Adrenal gland (tissue), 12 donors: ENCODE data around the gene TNS3. TPM values are rescaled to one million over a fixed set of nuclear protein-coding genes. Genes with fewer than 3 reads are reported as not detected.

ENCODE experiments used
- DNase-seq, 7 donors: peaks; one replicate each; pipeline ENCODE4 v3.0.0-alpha.2; 2019 to 2020
- H3K27ac ChIP-seq, 5 donors: fragments of 200-600 bp; sonication (generic) in 4 of 5; 1 replicate in 3 of 5; 2 replicates in 2 of 5; pipeline versions ENCODE4 v1.5.1 to v1.8.0; 2016 to 2020; ENCODE audit warnings: mild to moderate bottlenecking in 1 of 5
- H3K27me3 ChIP-seq: fragments of 200-600 bp; 2 replicates; pipeline ENCODE4 v1.8.0; 2021
- H3K36me3 ChIP-seq, 2 donors: fragments of 200-600 bp; replicated peaks in 1 of 2; 1 replicate in 1 of 2; 2 replicates in 1 of 2; pipeline versions ENCODE4 v1.5.1 to v1.8.0; 2018 to 2022
- H3K4me1 ChIP-seq, 2 donors: fragments of 200-600 bp; replicated peaks in 1 of 2; 1 replicate in 1 of 2; 2 replicates in 1 of 2; pipeline versions ENCODE4 v1.5.1 to v1.8.0; 2018 to 2021
- H3K4me3 ChIP-seq, 4 donors: fragments of 200-600 bp; sonication (generic) in 3 of 4; one replicate each; pipeline ENCODE4 v1.5.1; 2016 to 2018
- H3K9me3 ChIP-seq, 3 donors: fragments of 200-600 bp; sonication (generic) in 1 of 3; replicated peaks in 1 of 3; 1 replicate in 2 of 3; 2 replicates in 1 of 3; pipeline versions ENCODE4 v1.5.1 to v1.8.0; 2016 to 2021
- POLR2A ChIP-seq, 2 donors: fragments of 450-650 bp; IDR thresholded peaks; one replicate each; pipeline ENCODE4 v1.6.1; 2017; ENCODE audit warnings: antibody characterized with exemption in 2 of 2, mild to moderate bottlenecking in 2 of 2, moderate library complexity in 1 of 2
- WGBS, 4 donors: extraction: QIAGEN DNeasy Blood & Tissue Kit in 2 of 4; methylation state at CpG; one replicate each; pipeline versions ENCODE4 v1.1.5 to v1.1.7; 2013 to 2017; 5-methylcytosine and 5-hydroxymethylcytosine counted together
- intact Hi-C, 2 donors: fragments of 100-400 bp; cut with DNase I; formaldehyde crosslinking; loops; one replicate each; pipeline versions ENCODE4 v1.14.1 to v1.15.0; 2022 to 2023
- polyA plus RNA-seq, 3 donors: library from polyadenylated mRNA; stranded (reverse); fragments of 200-250 nt in 2 of 3; fragments of 350-450 nt in 1 of 3; fragmentation: Illumina TruSeq in 1 of 3; extraction: RNeasy Lipid Tissue Mini Kit (QIAGEN cat#74804) in 1 of 3; gene quantifications; one replicate each; pipeline ENCODE4 v1.2.3, GENCODE V29; 2013 to 2014
- total RNA-seq, 9 donors: library from RNA; depleted of rRNA in 4 of 9; stranded (reverse); fragments of >200 nt in 4 of 9; fragments of 120-200 nt in 1 of 9; fragmentation: NEBNext Ultra II Directional in 1 of 9; extraction: Animal tissue kit (Norgen Biotek cat#: 25700) in 1 of 9; gene quantifications; one replicate each; pipeline versions ENCODE4 v1.1.0 to v1.2.4, GENCODE V29; 2013 to 2023
- TF ChIP-seq, protein P1 (sequence below), 6 experiments: fragments of 450-650 bp in 4 of 6; fragments of 200-600 bp in 2 of 6; sonication (generic) in 1 of 6; IDR thresholded peaks; 1 replicate in 5 of 6; 2 replicates in 1 of 6; pipeline versions ENCODE4 v1.5.1 to v1.8.0; 2016 to 2021; ENCODE audit warnings: antibody characterized with exemption in 6 of 6, mild to moderate bottlenecking in 2 of 6, moderate library complexity in 1 of 6
- donor health status: healthy with polysubstance abuse.
- donor health status: Bipolar disorder and iron deficiency.
- donor health status: DM: yes; HTN: yes; CAD: no.
- donor health status: DM: no; HTN: no; CAD: no.
- donor health status: DM: no; HTN: no; CAD: no.
- donor health status: DM: yes; HTN: yes; CAD: no.

The TNS3 gene
- total and polyA plus RNA-seq, 12 donors: 21.0 to 188 (median 99.8) TPM

DNA sequence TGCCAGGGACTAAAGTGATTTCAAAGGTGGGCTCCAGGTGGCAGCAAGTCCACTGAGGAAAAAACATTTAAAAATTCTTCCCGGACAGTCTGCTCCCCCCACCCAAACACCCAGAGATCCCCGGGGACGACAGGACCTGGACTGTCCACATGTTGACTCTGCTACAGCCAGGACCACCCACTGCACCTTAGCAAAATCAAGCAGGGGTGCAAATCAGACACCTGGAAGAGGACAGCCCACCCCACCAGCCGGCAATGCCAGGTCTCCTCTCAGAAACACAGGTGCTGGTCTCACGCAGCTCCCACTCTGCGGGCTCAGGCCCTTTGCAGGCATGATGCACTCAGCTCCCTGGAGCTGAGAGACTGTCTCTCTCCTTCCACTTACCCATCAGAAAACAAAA is 251.9 kb downstream of the TNS3 start:
- intact Hi-C loops: no loop called here
- H3K4me1 ChIP-seq: peaks cover 11 to 30% of the 10 kb centered on the region in 2 donors
- H3K27me3 ChIP-seq: no peaks in the 10 kb centered on the region
- peaks cover 0 to 23% of the 10 kb centered on the region in 2 donors for H3K36me3 ChIP-seq
- no peak overlapping the region for H3K4me3 ChIP-seq
- no peak for TF ChIP-seq POLR2A (IDR thresholded peaks at IDR 0.05)
- TF ChIP-seq, protein P1, sequence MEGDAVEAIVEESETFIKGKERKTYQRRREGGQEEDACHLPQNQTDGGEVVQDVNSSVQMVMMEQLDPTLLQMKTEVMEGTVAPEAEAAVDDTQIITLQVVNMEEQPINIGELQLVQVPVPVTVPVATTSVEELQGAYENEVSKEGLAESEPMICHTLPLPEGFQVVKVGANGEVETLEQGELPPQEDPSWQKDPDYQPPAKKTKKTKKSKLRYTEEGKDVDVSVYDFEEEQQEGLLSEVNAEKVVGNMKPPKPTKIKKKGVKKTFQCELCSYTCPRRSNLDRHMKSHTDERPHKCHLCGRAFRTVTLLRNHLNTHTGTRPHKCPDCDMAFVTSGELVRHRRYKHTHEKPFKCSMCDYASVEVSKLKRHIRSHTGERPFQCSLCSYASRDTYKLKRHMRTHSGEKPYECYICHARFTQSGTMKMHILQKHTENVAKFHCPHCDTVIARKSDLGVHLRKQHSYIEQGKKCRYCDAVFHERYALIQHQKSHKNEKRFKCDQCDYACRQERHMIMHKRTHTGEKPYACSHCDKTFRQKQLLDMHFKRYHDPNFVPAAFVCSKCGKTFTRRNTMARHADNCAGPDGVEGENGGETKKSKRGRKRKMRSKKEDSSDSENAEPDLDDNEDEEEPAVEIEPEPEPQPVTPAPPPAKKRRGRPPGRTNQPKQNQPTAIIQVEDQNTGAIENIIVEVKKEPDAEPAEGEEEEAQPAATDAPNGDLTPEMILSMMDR (IDR thresholded peaks at IDR 0.05): no peak
- H3K9me3 ChIP-seq: no peaks in the 10 kb centered on the region
- 61 to 86% (median 76%) methylated on average over 5 to 6 of the region's 6 CpGs for WGBS, 4 donors
- peak overlapping the region in 3 of 5 donors; percentile 11 to 92 (median 78) for H3K27ac ChIP-seq
- DNase-seq: peak in 1 of 7 donors; percentile 16

DNA sequence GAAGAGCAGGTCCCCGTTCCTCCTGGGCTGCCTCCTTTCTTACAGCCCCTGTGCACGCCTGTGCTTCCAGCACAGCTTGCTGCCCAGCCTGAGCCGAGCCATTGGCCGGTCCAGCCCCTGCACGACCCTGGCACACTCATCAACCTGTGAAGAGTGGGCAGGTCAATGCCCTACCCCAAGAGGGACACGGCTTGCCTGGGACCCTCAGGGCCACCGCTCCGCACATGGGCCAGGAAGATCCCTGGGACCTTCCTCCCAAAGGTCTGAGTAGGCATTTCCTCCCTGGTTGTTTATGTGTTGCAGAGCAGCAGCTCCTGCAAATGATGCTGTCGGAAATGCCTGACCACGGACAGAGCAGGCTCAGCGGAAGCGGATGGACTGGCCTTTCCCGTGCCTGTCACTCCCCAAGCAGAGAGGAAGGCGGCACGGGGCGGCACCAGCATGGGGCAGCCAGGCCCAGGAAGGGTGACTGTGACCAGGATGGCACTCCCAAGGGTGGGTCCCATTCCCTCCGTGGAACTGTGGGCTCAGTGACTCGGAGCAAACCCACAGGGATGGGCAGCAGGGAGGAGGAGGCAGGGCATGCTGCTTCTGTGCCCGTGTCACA is 252.5 kb downstream of the TNS3 start:
- Histone ChIP-seq H3K27me3 (no peaks in the 10 kb centered on the region), H3K27ac (peak overlapping the region in 3 of 5 donors; percentile 75 to 92 (median 78)), H3K9me3 (no peaks in the 10 kb centered on the region), H3K36me3 (peaks cover 0 to 20% of the 10 kb centered on the region in 2 donors), H3K4me1 (peaks cover 11 to 30% of the 10 kb centered on the region in 2 donors), H3K4me3 (no peak overlapping the region)
- no peak for TF ChIP-seq POLR2A (IDR thresholded peaks at IDR 0.05)
- TF ChIP-seq, protein P1 (IDR thresholded peaks at IDR 0.05): no peak
- intact Hi-C loops: no loop called here
- peak in 5 of 7 donors; percentile 27 to 76 (median 54) for DNase-seq
- 62 to 80% (median 67%) methylated on average over 3 to 19 of the region's 19 CpGs for WGBS, 4 donors

DNA sequence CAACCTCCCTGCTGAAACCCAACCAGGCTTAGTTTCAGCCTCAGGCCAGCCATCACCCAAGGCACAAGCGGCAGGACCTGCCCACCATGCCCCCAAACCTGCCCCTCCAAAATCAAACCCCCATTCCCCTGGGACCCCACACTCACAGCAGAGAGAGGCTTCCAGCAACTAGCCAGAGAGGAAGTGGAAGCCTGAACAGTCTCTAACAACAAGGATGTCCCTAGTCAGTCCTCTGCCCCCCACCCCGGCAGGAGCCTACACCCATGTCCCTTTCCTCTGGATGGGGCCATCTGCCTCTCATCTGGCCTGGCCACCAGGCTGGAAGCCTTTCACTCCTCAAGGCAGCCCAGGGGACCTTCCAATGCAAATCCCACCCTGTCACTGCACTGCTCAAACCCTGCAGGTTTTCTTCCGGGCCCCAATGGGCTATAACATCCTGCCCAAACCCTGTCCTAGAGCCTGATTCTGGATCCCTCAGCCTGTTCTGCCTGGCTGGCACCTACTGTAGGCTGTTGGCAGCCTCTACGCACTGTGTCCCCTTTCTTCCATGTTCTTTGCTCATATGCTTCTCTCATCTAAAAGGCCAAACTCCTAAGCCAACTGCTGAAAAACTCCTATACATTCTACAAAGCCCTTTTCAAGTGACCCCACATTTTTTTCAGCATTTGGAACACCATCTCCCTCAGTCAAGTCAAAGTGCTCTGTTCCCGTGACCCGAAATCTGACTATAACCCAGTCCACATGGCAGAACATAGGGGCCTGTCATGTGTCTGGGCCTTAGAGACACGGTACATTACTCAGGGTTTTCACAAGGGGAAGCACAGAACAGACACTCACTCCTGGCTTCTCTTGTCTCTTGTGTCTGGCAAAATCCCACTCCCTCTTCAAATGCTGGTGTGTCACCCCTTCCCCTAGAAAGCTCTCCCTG is 253.3 kb downstream of the TNS3 start:
- no peak for DNase-seq
- intact Hi-C loops: no loop called here
- Histone ChIP-seq H3K4me1 (peaks cover 11 to 30% of the 10 kb centered on the region in 2 donors), H3K36me3 (peaks cover 0 to 20% of the 10 kb centered on the region in 2 donors), H3K27me3 (no peaks in the 10 kb centered on the region), H3K27ac (peak overlapping the region in 4 of 5 donors; percentile 64 to 92 (median 76)), H3K9me3 (no peaks in the 10 kb centered on the region), H3K4me3 (peak overlapping the region in 2 of 4 donors; percentile 24 to 30)
- TF ChIP-seq, protein P1 (IDR thresholded peaks at IDR 0.05): no peak
- no peak for TF ChIP-seq POLR2A (IDR thresholded peaks at IDR 0.05)
- 63 to 71% (median 68%) methylated on average over 7 of the region's 7 CpGs for WGBS, 4 donors
